OCI-LY3 (cell line): ENCODE data around the gene EFCAB6.

Source experiments
- EZH2phosphoT487 ChIP-seq: fragments of 200-600 bp; shearing (Covaris generic); IDR thresholded peaks from 2 replicates; pipeline ENCODE4 v1.6.1; 2018; ENCODE audit warnings: antibody characterized with exemption, mixed run types, low read depth
- TF ChIP-seq, protein P1 (sequence below): fragments of 200-600, 300-600 bp; sonication (generic); IDR thresholded peaks from 2 replicates; pipeline ENCODE4 v1.5.1; 2014; ENCODE audit warnings: antibody characterized with exemption, low read length, low read depth

DNA sequence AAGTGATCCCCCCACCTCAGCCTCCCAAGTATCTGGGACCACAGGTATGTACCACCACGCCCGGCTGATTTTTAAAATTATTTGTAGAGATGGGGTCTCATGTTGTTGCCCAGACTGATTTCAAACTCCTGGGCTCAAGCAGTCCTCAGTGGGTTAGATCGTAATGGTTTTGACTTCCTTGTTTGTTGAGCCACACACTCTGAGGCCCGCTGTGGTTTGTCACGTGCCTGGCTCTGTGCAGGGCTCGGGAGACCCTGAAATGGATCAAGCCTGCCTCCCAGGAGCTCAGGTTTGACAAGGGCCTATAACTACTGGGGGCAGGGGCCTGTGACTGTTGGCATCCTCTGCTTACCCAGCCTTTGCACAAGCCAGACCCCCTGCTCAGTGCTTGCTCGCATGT, 332.1 kb downstream of the EFCAB6 start:
- TF ChIP-seq, protein P1, sequence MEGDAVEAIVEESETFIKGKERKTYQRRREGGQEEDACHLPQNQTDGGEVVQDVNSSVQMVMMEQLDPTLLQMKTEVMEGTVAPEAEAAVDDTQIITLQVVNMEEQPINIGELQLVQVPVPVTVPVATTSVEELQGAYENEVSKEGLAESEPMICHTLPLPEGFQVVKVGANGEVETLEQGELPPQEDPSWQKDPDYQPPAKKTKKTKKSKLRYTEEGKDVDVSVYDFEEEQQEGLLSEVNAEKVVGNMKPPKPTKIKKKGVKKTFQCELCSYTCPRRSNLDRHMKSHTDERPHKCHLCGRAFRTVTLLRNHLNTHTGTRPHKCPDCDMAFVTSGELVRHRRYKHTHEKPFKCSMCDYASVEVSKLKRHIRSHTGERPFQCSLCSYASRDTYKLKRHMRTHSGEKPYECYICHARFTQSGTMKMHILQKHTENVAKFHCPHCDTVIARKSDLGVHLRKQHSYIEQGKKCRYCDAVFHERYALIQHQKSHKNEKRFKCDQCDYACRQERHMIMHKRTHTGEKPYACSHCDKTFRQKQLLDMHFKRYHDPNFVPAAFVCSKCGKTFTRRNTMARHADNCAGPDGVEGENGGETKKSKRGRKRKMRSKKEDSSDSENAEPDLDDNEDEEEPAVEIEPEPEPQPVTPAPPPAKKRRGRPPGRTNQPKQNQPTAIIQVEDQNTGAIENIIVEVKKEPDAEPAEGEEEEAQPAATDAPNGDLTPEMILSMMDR = no peak
- TF ChIP-seq EZH2phosphoT487 = no peak
